Sigmoid colon (tissue), 7 donors: ENCODE results near the gene FBXL17. TPM values are rescaled to one million over a fixed set of nuclear protein-coding genes. Genes with fewer than 3 reads are reported as not detected.

ENCODE experiments used
- DNase-seq: peaks from one replicate; pipeline ENCODE4 v3.0.0-alpha.2; 2019
- H3K27ac ChIP-seq, 4 donors: fragments of 200-600 bp; sonication (generic); one replicate each; pipeline ENCODE4 v1.5.1; 2016 to 2019; ENCODE audit warnings: mild to moderate bottlenecking in 1 of 4
- H3K27me3 ChIP-seq, 3 donors: fragments of 200-600 bp; sonication (generic); one replicate each; pipeline ENCODE4 v1.5.1; 2019; ENCODE audit warnings: mild to moderate bottlenecking in 1 of 3
- H3K36me3 ChIP-seq, 4 donors: fragments of 200-600 bp; sonication (generic); one replicate each; pipeline ENCODE4 v1.5.1; 2016 to 2019
- H3K4me1 ChIP-seq, 4 donors: fragments of 200-600 bp; sonication (generic); one replicate each; pipeline ENCODE4 v1.5.1; 2017 to 2019
- H3K4me3 ChIP-seq, 4 donors: fragments of 200-600 bp; sonication (generic); one replicate each; pipeline ENCODE4 v1.5.1; 2017 to 2019; ENCODE audit warnings: mild to moderate bottlenecking in 2 of 4, moderate library complexity in 1 of 4
- H3K9me3 ChIP-seq, 4 donors: fragments of 200-600 bp in 3 of 4; sonication (generic) in 3 of 4; one replicate each; pipeline versions ENCODE4 v1.5.1 to v1.6.1; 2013 to 2019
- EP300 ChIP-seq, 4 donors: sonication (generic); formaldehyde crosslinking; IDR thresholded peaks; one replicate each; pipeline ENCODE4 v1.6.1; 2017; ENCODE audit warnings: antibody characterized with exemption in 4 of 4
- POLR2A ChIP-seq, 2 donors: fragments of 450-650 bp; IDR thresholded peaks; one replicate each; pipeline ENCODE4 v1.6.1; 2016; ENCODE audit warnings: antibody characterized with exemption in 2 of 2, mild to moderate bottlenecking in 2 of 2, moderate library complexity in 2 of 2
- POLR2AphosphoS5 ChIP-seq, 4 donors: sonication (generic); formaldehyde crosslinking; IDR thresholded peaks; one replicate each; pipeline ENCODE4 v1.6.1; 2017; ENCODE audit warnings: antibody characterized with exemption in 4 of 4
- WGBS, 2 donors: extraction: QIAGEN DNeasy Blood & Tissue Kit; methylation state at CpG; one replicate each; pipeline ENCODE4 v1.1.7; 2013; 5-methylcytosine and 5-hydroxymethylcytosine counted together
- intact Hi-C: fragments of 100-400 bp; cut with DNase I; formaldehyde crosslinking; loops from one replicate; pipeline ENCODE4 v1.15.1; 2023
- polyA plus RNA-seq, 3 donors: library from polyadenylated mRNA; stranded (reverse); fragments of 200-250 nt; gene quantifications; one replicate each; pipeline ENCODE4 v1.2.3, GENCODE V29; 2013
- total RNA-seq, 4 donors: library from RNA; depleted of rRNA; stranded (reverse); fragments of >200 nt; gene quantifications; one replicate each; pipeline ENCODE4 v1.1.0, GENCODE V29; 2016
- TF ChIP-seq, protein P1 (sequence below), 4 experiments: fragments of 450-650 bp in 3 of 4; fragments of 200-600 bp in 1 of 4; IDR thresholded peaks; one replicate each; pipeline ENCODE4 v1.5.1; 2016 to 2019; ENCODE audit warnings: antibody characterized with exemption in 4 of 4, mild to moderate bottlenecking in 3 of 4, moderate library complexity in 2 of 4
- donor health status: healthy with polysubstance abuse.
- donor health status: Bipolar disorder and iron deficiency.
- donor health status: healthy.

Gene FBXL17
- total and polyA plus RNA-seq, 7 donors = 8.2 to 22.5 (median 16.6) TPM

DNA sequence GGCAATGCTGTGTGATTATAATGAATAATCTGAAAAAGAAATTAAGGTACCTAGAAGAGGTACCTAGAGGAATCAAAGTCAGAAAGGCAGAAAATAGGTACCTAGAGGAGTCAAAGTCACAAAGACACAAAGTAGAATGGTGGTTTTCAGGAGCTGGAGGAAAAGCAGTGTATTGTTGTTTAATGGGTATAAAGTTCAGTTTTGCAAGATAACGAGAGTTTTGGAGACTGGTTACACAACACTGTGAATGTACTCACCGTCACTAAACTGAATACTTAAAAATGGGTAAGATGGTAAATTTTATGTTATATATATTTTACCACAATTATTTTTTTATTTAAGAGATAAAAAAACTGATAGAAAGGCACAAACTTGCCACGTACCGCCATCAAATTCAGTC, 57.0 kb downstream of the FBXL17 start:
- H3K27me3 ChIP-seq = no peaks in the 10 kb centered on the region
- H3K4me3 ChIP-seq = no peak overlapping the region
- 63 to 85% methylated on average over 4 of the region's 4 CpGs for WGBS, 2 donors
- H3K9me3 ChIP-seq = no peaks in the 10 kb centered on the region
- no peaks in the 10 kb centered on the region for H3K36me3 ChIP-seq
- no peak for DNase-seq
- H3K4me1 ChIP-seq = peaks cover 0 to 4% (median 0%) of the 10 kb centered on the region in 4 donors
- H3K27ac ChIP-seq = no peak overlapping the region
- TF ChIP-seq POLR2A (IDR thresholded peaks at IDR 0.05) (no peak), EP300 (IDR thresholded peaks at IDR 0.05) (no peak), POLR2AphosphoS5 (IDR thresholded peaks at IDR 0.05) (no peak)
- TF ChIP-seq, protein P1, sequence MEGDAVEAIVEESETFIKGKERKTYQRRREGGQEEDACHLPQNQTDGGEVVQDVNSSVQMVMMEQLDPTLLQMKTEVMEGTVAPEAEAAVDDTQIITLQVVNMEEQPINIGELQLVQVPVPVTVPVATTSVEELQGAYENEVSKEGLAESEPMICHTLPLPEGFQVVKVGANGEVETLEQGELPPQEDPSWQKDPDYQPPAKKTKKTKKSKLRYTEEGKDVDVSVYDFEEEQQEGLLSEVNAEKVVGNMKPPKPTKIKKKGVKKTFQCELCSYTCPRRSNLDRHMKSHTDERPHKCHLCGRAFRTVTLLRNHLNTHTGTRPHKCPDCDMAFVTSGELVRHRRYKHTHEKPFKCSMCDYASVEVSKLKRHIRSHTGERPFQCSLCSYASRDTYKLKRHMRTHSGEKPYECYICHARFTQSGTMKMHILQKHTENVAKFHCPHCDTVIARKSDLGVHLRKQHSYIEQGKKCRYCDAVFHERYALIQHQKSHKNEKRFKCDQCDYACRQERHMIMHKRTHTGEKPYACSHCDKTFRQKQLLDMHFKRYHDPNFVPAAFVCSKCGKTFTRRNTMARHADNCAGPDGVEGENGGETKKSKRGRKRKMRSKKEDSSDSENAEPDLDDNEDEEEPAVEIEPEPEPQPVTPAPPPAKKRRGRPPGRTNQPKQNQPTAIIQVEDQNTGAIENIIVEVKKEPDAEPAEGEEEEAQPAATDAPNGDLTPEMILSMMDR (IDR thresholded peaks at IDR 0.05) = no peak
- intact Hi-C loops = no loop called here

DNA sequence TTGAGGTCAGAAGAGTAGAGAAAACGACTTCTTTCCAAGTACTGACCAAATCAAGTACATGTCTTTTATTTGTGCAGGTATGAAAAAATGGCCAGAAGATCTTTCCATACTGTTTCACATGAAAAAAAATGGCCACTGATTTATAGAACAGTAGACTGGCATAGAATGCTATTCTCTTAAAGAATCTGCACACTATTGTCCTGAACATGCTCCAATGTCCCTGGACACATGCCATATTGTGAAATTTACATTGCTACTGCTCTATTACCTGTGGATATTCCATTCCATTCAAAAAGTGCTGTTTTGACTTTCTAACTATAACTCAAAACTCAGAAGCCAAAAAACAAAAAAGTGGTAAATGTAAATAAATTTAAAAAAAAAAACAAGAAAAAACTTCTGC, 60.6 kb downstream of the FBXL17 start:
- H3K27me3 ChIP-seq = no peaks in the 10 kb centered on the region
- H3K4me3 ChIP-seq = no peak overlapping the region
- no peak for DNase-seq
- TF ChIP-seq, protein P1 (IDR thresholded peaks at IDR 0.05) = no peak
- no peak for TF ChIP-seq EP300 (IDR thresholded peaks at IDR 0.05)
- TF ChIP-seq POLR2A (IDR thresholded peaks at IDR 0.05) = no peak
- TF ChIP-seq POLR2AphosphoS5 (IDR thresholded peaks at IDR 0.05) = no peak
- 80 to 88% methylated on average over 1 of the region's 1 CpG for WGBS, 2 donors
- no peaks in the 10 kb centered on the region for H3K9me3 ChIP-seq
- intact Hi-C loops = no loop called here
- no peak overlapping the region for H3K27ac ChIP-seq
- peaks cover 0 to 7% (median under 1%) of the 10 kb centered on the region in 4 donors for H3K4me1 ChIP-seq
- H3K36me3 ChIP-seq = no peaks in the 10 kb centered on the region

DNA sequence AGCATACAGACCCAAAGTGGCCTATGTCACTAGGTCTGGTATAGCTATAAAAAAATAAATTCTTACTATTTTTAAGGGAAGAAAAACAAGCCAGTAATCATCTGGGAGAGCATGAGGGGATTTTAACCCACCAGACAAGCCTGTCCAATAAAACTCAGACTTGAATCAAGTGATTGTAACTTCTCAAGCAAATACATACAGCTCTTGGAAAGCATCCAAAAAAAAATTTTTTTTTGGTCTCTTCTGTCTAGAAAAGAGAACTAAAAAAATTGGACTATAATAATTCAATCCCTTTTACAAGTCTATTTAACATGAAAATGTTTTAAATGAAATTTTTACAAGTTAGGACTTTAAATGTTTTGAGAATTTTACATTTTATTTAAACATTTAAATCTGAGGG, 61.7 kb downstream of the FBXL17 start:
- Histone ChIP-seq H3K9me3 (no peaks in the 10 kb centered on the region), H3K27me3 (no peaks in the 10 kb centered on the region), H3K27ac (no peak overlapping the region), H3K4me1 (peaks cover 0 to 15% (median 4%) of the 10 kb centered on the region in 4 donors), H3K36me3 (no peaks in the 10 kb centered on the region), H3K4me3 (no peak overlapping the region)
- DNase-seq = no peak
- intact Hi-C loops = no loop called here
- TF ChIP-seq POLR2AphosphoS5 (IDR thresholded peaks at IDR 0.05) = no peak
- TF ChIP-seq, protein P1 (IDR thresholded peaks at IDR 0.05) = no peak
- no peak for TF ChIP-seq POLR2A (IDR thresholded peaks at IDR 0.05)
- no peak for TF ChIP-seq EP300 (IDR thresholded peaks at IDR 0.05)

DNA sequence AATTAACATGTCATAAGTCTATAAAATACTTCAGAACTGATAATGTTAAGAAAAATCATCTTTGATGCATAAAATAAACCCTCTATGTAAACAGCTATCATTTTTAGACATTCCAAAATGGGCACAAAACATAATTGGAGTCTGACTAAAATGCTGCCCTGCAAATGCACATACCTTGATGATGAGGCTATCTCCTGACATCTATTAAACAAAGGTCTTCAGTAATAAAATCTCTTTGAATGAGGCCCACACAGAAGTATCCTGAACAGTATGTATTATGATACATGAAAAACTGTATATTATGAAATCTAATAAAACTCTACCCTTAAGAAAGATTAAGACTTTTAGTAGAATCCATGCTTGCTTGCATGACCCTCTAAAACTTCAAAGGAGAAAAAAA, 66.1 kb downstream of the FBXL17 start:
- intact Hi-C loops = no loop called here
- H3K36me3 ChIP-seq = no peaks in the 10 kb centered on the region
- H3K4me1 ChIP-seq = peaks cover 0 to 22% (median 4%) of the 10 kb centered on the region in 4 donors
- no peaks in the 10 kb centered on the region for H3K9me3 ChIP-seq
- DNase-seq = no peak
- TF ChIP-seq, protein P1 (IDR thresholded peaks at IDR 0.05) = no peak
- TF ChIP-seq POLR2A (IDR thresholded peaks at IDR 0.05) = no peak
- TF ChIP-seq EP300 (IDR thresholded peaks at IDR 0.05) = no peak
- no peak for TF ChIP-seq POLR2AphosphoS5 (IDR thresholded peaks at IDR 0.05)
- H3K27me3 ChIP-seq = no peaks in the 10 kb centered on the region
- no peak overlapping the region for H3K27ac ChIP-seq
- no peak overlapping the region for H3K4me3 ChIP-seq

DNA sequence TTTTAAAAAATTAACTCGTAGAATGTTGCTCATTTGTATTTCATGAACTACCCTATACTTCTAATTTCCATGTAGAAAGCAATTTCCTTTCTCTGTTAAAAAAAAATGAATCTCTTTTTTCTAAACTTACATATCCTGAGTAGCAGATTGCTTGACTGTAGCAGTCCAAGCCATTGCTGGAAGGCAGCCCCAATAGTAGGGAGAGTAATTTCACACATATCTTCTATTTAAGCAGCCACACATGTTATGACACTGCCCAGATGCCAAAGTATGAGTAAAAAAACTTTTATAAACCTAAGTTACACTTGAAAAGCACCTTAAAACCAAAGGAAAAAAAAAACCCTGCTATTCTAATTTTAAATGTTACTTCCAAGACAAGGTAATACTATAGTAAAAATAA, 69.6 kb downstream of the FBXL17 start:
- TF ChIP-seq POLR2A (IDR thresholded peaks at IDR 0.05) = no peak
- TF ChIP-seq POLR2AphosphoS5 (IDR thresholded peaks at IDR 0.05) = no peak
- TF ChIP-seq EP300 (IDR thresholded peaks at IDR 0.05) = no peak
- TF ChIP-seq, protein P1 (IDR thresholded peaks at IDR 0.05) = no peak
- 94 to 99% methylated on average over 1 of the region's 1 CpG for WGBS, 2 donors
- H3K27ac ChIP-seq = no peak overlapping the region
- H3K4me1 ChIP-seq = peaks cover 0 to 22% (median 4%) of the 10 kb centered on the region in 4 donors
- H3K36me3 ChIP-seq = no peaks in the 10 kb centered on the region
- H3K27me3 ChIP-seq = no peaks in the 10 kb centered on the region
- intact Hi-C loops = no loop called here
- H3K9me3 ChIP-seq = no peaks in the 10 kb centered on the region
- DNase-seq = no peak
- H3K4me3 ChIP-seq = no peak overlapping the region
